Peyer's patch (tissue), 4 donors: Measurements from ENCODE around the gene GCFC2.

Experiments
- POLR2A ChIP-seq, 2 donors: fragments of 450-650 bp; IDR thresholded peaks; one replicate each; pipeline ENCODE4 v1.5.1; 2017; ENCODE audit warnings: antibody characterized with exemption in 2 of 2, mild to moderate bottlenecking in 2 of 2, moderate library complexity in 2 of 2
- TF ChIP-seq, protein P1 (sequence below), 6 experiments: fragments of 450-650 bp in 4 of 6; fragments of 200-600 bp in 2 of 6; sonication (generic) in 1 of 6; IDR thresholded peaks; one replicate each; pipeline ENCODE4 v1.5.1; 2017 to 2019; ENCODE audit warnings: antibody characterized with exemption in 6 of 6, mild to moderate bottlenecking in 3 of 6, moderate library complexity in 1 of 6

DNA sequence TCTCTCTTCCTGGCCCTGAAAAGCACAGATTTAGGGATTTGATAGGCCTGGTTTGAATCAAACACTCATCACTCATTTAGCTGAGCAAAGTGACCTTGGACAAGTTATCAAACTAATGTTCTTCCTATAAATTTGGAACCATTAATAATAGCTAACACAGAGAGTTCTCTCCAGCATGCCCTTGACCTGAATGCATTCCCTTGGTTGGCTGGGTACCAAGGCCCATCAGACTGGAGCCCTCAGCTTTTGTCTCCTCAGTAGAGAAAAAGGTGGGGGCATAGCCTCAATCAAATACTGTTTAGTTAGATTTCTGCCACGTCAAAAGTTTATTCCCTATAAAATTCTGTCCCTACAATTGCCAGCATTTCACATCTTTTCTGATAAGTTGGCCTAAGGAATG is 77.9 kb downstream of the GCFC2 start:
- no peak for TF ChIP-seq POLR2A (IDR thresholded peaks at IDR 0.05)
- TF ChIP-seq, protein P1, sequence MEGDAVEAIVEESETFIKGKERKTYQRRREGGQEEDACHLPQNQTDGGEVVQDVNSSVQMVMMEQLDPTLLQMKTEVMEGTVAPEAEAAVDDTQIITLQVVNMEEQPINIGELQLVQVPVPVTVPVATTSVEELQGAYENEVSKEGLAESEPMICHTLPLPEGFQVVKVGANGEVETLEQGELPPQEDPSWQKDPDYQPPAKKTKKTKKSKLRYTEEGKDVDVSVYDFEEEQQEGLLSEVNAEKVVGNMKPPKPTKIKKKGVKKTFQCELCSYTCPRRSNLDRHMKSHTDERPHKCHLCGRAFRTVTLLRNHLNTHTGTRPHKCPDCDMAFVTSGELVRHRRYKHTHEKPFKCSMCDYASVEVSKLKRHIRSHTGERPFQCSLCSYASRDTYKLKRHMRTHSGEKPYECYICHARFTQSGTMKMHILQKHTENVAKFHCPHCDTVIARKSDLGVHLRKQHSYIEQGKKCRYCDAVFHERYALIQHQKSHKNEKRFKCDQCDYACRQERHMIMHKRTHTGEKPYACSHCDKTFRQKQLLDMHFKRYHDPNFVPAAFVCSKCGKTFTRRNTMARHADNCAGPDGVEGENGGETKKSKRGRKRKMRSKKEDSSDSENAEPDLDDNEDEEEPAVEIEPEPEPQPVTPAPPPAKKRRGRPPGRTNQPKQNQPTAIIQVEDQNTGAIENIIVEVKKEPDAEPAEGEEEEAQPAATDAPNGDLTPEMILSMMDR (IDR thresholded peaks at IDR 0.05) = no peak
